ENCODE results near the gene GBX1.

- no peak for TF ChIP-seq POLR2AphosphoS5 (IDR thresholded peaks at IDR 0.05)
- no peak for TF ChIP-seq CTCF (IDR thresholded peaks at IDR 0.05)
- TF ChIP-seq EP300 (IDR thresholded peaks at IDR 0.05), result no peak
Measured at GRCh38 chr7:151128716-151129115, 38.8 kb downstream of the GBX1 start.

Data from esophagus muscularis mucosa (tissue), 4 donors.